HL-60/S4 (cell line): ENCODE measurements around the gene FAM107B.
"Not testable (repeated sequence)": the region's sequence is repeated elsewhere in the genome, so short reads cannot be mapped to it uniquely, and the experiment has no call there.

Source experiments
- in situ Hi-C: fragments of 300-500 bp; cut with MboI; formaldehyde crosslinking; loops from 2 replicates; pipeline ENCODE4 v1.14.3; 2022; ENCODE audit warnings: low sequenced_read_pairs

The FAM107B gene

GRCh38 chr10:14667280-14667679 lies 107.4 kb downstream of the FAM107B start:
- in situ Hi-C loops: no loop called here

- in situ Hi-C loops: no loop called here
Observed at GRCh38 chr10:14665865-14666857, 108.5 kb downstream of the FAM107B start.

- in situ Hi-C loops: no loop called here
Observed at GRCh38 chr10:14665304-14665703, 109.4 kb downstream of the FAM107B start.

- in situ Hi-C loops: no loop called here
Observed at GRCh38 chr10:14664345-14664744, 110.4 kb downstream of the FAM107B start.

GRCh38 chr10:14661818-14662217 lies 112.9 kb downstream of the FAM107B start:
- in situ Hi-C loops: no loop called here

- in situ Hi-C loops: no loop called here
Observed at GRCh38 chr10:14660831-14661230, 113.9 kb downstream of the FAM107B start.

- in situ Hi-C loops: no loop called here
Observed at GRCh38 chr10:14659626-14660196, 115.0 kb downstream of the FAM107B start.

GRCh38 chr10:14659137-14659536 lies 115.6 kb downstream of the FAM107B start:
- in situ Hi-C loops: not testable (repeated sequence)

- in situ Hi-C loops: no loop called here
Observed at GRCh38 chr10:14658331-14659127, 116.2 kb downstream of the FAM107B start.

- in situ Hi-C loops: no loop called here
Observed at GRCh38 chr10:14656052-14656730, 118.5 kb downstream of the FAM107B start.

- in situ Hi-C loops: no loop called here
Observed at GRCh38 chr10:14654821-14655382, 119.8 kb downstream of the FAM107B start.

- in situ Hi-C loops: no loop called here
Observed at GRCh38 chr10:14653271-14654161, 121.2 kb downstream of the FAM107B start.

GRCh38 chr10:14652816-14653215 lies 121.9 kb downstream of the FAM107B start:
- in situ Hi-C loops: no loop called here

GRCh38 chr10:14652067-14652466 lies 122.6 kb downstream of the FAM107B start:
- in situ Hi-C loops: no loop called here

GRCh38 chr10:14649739-14650138 lies 125.0 kb downstream of the FAM107B start:
- in situ Hi-C loops: no loop called here

GRCh38 chr10:14648946-14649345 lies 125.8 kb downstream of the FAM107B start:
- in situ Hi-C loops: no loop called here

- in situ Hi-C loops: no loop called here
Observed at GRCh38 chr10:14648005-14648765, 126.5 kb downstream of the FAM107B start.

GRCh38 chr10:14645239-14645960 lies 129.3 kb downstream of the FAM107B start:
- in situ Hi-C loops: no loop called here
